Measurements from ENCODE around the gene BICC1. TPM values are rescaled to one million over a fixed set of nuclear protein-coding genes. Genes with fewer than 3 reads are reported as not detected.

BICC1 gene
- total RNA-seq, 1 experiment from 2014 or later, result 0.67 TPM

GRCh38 chr10:58742141-58742540, 229.5 kb downstream of the BICC1 start:
- Histone ChIP-seq H3K9me3 (ENCODE audit: control insufficient read depth, insufficient read depth, low read depth, low read length) (no peaks in the 10 kb centered on the region), H3K27ac (ENCODE audit: low read length) (no peak overlapping the region)
- intact Hi-C loops (cut with micrococcal nuclease; ENCODE audit: unreplicated experiment), result loop anchor here (10.0 kb wide), 1 partner anchor 207 kb away; no protein-coding TSS in a partner anchor

GRCh38 chr10:58743466-58744115, 230.9 kb downstream of the BICC1 start:
- CTCF ChIA-PET, result no interaction called here
- no TSS peak for BruUV-seq (replicated peaks)
- Histone ChIP-seq H3K9me3 (ENCODE audit: control insufficient read depth, insufficient read depth, low read depth, low read length) (no peaks in the 10 kb centered on the region), H3K27me3 (ENCODE audit: control insufficient read depth, insufficient read depth, low read length) (no peaks in the 10 kb centered on the region), H3K4me3 (ENCODE audit: low read depth in 2 of 2, low read length in 2 of 2) (no peak overlapping the region), H3K36me3 (ENCODE audit: control insufficient read depth, insufficient read depth, low read length) (no peaks in the 10 kb centered on the region), H3K4me1 (ENCODE audit: control insufficient read depth, insufficient read depth, low read length) (no peaks in the 10 kb centered on the region), H3K27ac (ENCODE audit: low read length) (no peak overlapping the region)
- ATAC-seq, result no peak
- in situ Hi-C loops (cut with HindIII; ENCODE audit: low pct_unique_long_range_greater_than_20kb, low sequenced_read_pairs) (no loop called here), intact Hi-C loops (cut with micrococcal nuclease; ENCODE audit: unreplicated experiment) (loop anchor here (10.0 kb wide), 1 partner anchor 209 kb away; no protein-coding TSS in a partner anchor)
- TF ChIP-seq POLR2AphosphoS5 (IDR thresholded peaks at IDR 0.05; ENCODE audit: low read depth, low read length) (no peak), SIN3A (IDR thresholded peaks at IDR 0.05; ENCODE audit: borderline replicate concordance, insufficient read depth, low read depth, low read length) (no peak), REST (IDR thresholded peaks at IDR 0.05; ENCODE audit: insufficient read depth in 1 of 2, low read depth in 2 of 2, low read length in 1 of 2) (no peak)
- no peak for DNase-seq (ENCODE audit: low read depth, low spot score)
- POLR2A ChIA-PET, result no interaction called here

More at GRCh38 chr10:58742141-58742540, 229.5 kb downstream of the BICC1 start:
- in situ Hi-C loops (cut with HindIII; ENCODE audit: low pct_unique_long_range_greater_than_20kb, low sequenced_read_pairs), result no loop called here
- no peaks in the 10 kb centered on the region for H3K36me3 ChIP-seq (ENCODE audit: control insufficient read depth, insufficient read depth, low read length)
- ATAC-seq, result no peak
- no peak overlapping the region for H3K4me3 ChIP-seq (ENCODE audit: low read depth in 2 of 2, low read length in 2 of 2)
- CTCF ChIA-PET, result no interaction called here
- DNase-seq (ENCODE audit: low read depth, low spot score), result no peak
- POLR2A ChIA-PET, result no interaction called here
- H3K27me3 ChIP-seq (ENCODE audit: control insufficient read depth, insufficient read depth, low read length), result no peaks in the 10 kb centered on the region
- no peaks in the 10 kb centered on the region for H3K4me1 ChIP-seq (ENCODE audit: control insufficient read depth, insufficient read depth, low read length)
- no TSS peak for BruUV-seq (replicated peaks)
- no peak for TF ChIP-seq REST (IDR thresholded peaks at IDR 0.05; ENCODE audit: insufficient read depth in 1 of 2, low read depth in 2 of 2, low read length in 1 of 2)
- TF ChIP-seq SIN3A (IDR thresholded peaks at IDR 0.05; ENCODE audit: borderline replicate concordance, insufficient read depth, low read depth, low read length), result no peak
- no peak for TF ChIP-seq TCF7L2 (IDR thresholded peaks at IDR 0.05; ENCODE audit: low read depth, low read length)
- TF ChIP-seq POLR2AphosphoS5 (IDR thresholded peaks at IDR 0.05; ENCODE audit: low read depth, low read length), result no peak
- no peak for TF ChIP-seq CTCF (IDR thresholded peaks at IDR 0.05)
